ENCODE results near the gene RENBP. TPM values are rescaled to one million over a fixed set of nuclear protein-coding genes. Genes with fewer than 3 reads are reported as not detected.

The RENBP gene
- 6.5 to 13.4 TPM (median 13.1 TPM) in 3 replicates for total RNA-seq
- long read RNA-seq, partial matches to known transcripts: 4 of 6 reads
- long read RNA-seq, other reads (novel, unspliced or antisense): 1 of 6 reads

GRCh38 chrX:153944140-153944799, at the start of gene RENBP:
TSS of gene RENBP (minus strand) at chrX:153944643. CDS start at chrX:153944610, 33 bp downstream.
- no peak for DNase-seq (ENCODE audit: low spot score)
- Mint-ChIP-seq H3K9me3 (ENCODE audit: low read depth) (no peaks in the 10 kb centered on the region), H3K4me1 (ENCODE audit: low read depth) (peaks cover 3% of the 10 kb centered on the region), H3K27me3 (ENCODE audit: low read depth) (no peaks in the 10 kb centered on the region), H3K27ac (ENCODE audit: unreplicated experiment) (peak within 1 kb of the TSS; percentile 79), H3K4me3 (ENCODE audit: unreplicated experiment) (peak within 1 kb of the TSS; percentile 67), H3K36me3 (ENCODE audit: low read depth) (peaks cover 6% of the 10 kb centered on the region)
- TF ChIP-seq CTCF (IDR thresholded peaks at IDR 0.05): no peak

GRCh38 chrX:153993978-153994377, 49.5 kb upstream of the RENBP start:
- H3K27ac Mint-ChIP-seq (ENCODE audit: unreplicated experiment): no peak overlapping the region
- H3K4me1 Mint-ChIP-seq (ENCODE audit: low read depth): no peaks in the 10 kb centered on the region
- DNase-seq (ENCODE audit: low spot score): no peak
- no peaks in the 10 kb centered on the region for H3K36me3 Mint-ChIP-seq (ENCODE audit: low read depth)
- no peak for TF ChIP-seq CTCF (IDR thresholded peaks at IDR 0.05)
- H3K4me3 Mint-ChIP-seq (ENCODE audit: unreplicated experiment): no peak overlapping the region
- no peaks in the 10 kb centered on the region for H3K9me3 Mint-ChIP-seq (ENCODE audit: low read depth)
- no peaks in the 10 kb centered on the region for H3K27me3 Mint-ChIP-seq (ENCODE audit: low read depth)

- no peaks in the 10 kb centered on the region for H3K9me3 Mint-ChIP-seq (ENCODE audit: low read depth)
- DNase-seq (ENCODE audit: low spot score): no peak
- no peak overlapping the region for H3K27ac Mint-ChIP-seq (ENCODE audit: unreplicated experiment)
- H3K27me3 Mint-ChIP-seq (ENCODE audit: low read depth): no peaks in the 10 kb centered on the region
- no peaks in the 10 kb centered on the region for H3K4me1 Mint-ChIP-seq (ENCODE audit: low read depth)
- no peaks in the 10 kb centered on the region for H3K36me3 Mint-ChIP-seq (ENCODE audit: low read depth)
- H3K4me3 Mint-ChIP-seq (ENCODE audit: unreplicated experiment): no peak overlapping the region
- TF ChIP-seq CTCF (IDR thresholded peaks at IDR 0.05): no peak
Measured at GRCh38 chrX:153993079-153993478, 48.6 kb upstream of the RENBP start.

- H3K27me3 Mint-ChIP-seq (ENCODE audit: low read depth): no peaks in the 10 kb centered on the region
- H3K4me1 Mint-ChIP-seq (ENCODE audit: low read depth): no peaks in the 10 kb centered on the region
- H3K4me3 Mint-ChIP-seq (ENCODE audit: unreplicated experiment): no peak overlapping the region
- H3K27ac Mint-ChIP-seq (ENCODE audit: unreplicated experiment): no peak overlapping the region
- H3K36me3 Mint-ChIP-seq (ENCODE audit: low read depth): no peaks in the 10 kb centered on the region
- no peak for DNase-seq (ENCODE audit: low spot score)
- no peak for TF ChIP-seq CTCF (IDR thresholded peaks at IDR 0.05)
- H3K9me3 Mint-ChIP-seq (ENCODE audit: low read depth): no peaks in the 10 kb centered on the region
Measured at GRCh38 chrX:153992180-153992579, 47.7 kb upstream of the RENBP start.

GRCh38 chrX:153991013-153991580, 46.7 kb upstream of the RENBP start:
- Mint-ChIP-seq H3K27ac (ENCODE audit: unreplicated experiment) (no peak overlapping the region), H3K9me3 (ENCODE audit: low read depth) (no peaks in the 10 kb centered on the region), H3K36me3 (ENCODE audit: low read depth) (no peaks in the 10 kb centered on the region), H3K4me1 (ENCODE audit: low read depth) (no peaks in the 10 kb centered on the region), H3K4me3 (ENCODE audit: unreplicated experiment) (no peak overlapping the region), H3K27me3 (ENCODE audit: low read depth) (no peaks in the 10 kb centered on the region)
- no peak for DNase-seq (ENCODE audit: low spot score)
- no peak for TF ChIP-seq CTCF (IDR thresholded peaks at IDR 0.05)

Data from chondrocyte (in vitro differentiated cells).